ENCODE data around the gene OR2G2.

GRCh38 chr1:247638011-247638410 is 49.9 kb downstream of the OR2G2 start:
- TF ChIP-seq POLR2A (IDR thresholded peaks at IDR 0.05) (no peak), CTCF (IDR thresholded peaks at IDR 0.05) (no peak)
